GM19455 (cell line): ENCODE data around the gene RAI1.

ENCODE experiments used
- ATAC-seq: cut with Tn5 transposase; IDR thresholded peaks from one replicate; pipeline ENCODE4 v1.9.1; 2021; ENCODE audit not compliant: unreplicated experiment

Gene RAI1

DNA sequence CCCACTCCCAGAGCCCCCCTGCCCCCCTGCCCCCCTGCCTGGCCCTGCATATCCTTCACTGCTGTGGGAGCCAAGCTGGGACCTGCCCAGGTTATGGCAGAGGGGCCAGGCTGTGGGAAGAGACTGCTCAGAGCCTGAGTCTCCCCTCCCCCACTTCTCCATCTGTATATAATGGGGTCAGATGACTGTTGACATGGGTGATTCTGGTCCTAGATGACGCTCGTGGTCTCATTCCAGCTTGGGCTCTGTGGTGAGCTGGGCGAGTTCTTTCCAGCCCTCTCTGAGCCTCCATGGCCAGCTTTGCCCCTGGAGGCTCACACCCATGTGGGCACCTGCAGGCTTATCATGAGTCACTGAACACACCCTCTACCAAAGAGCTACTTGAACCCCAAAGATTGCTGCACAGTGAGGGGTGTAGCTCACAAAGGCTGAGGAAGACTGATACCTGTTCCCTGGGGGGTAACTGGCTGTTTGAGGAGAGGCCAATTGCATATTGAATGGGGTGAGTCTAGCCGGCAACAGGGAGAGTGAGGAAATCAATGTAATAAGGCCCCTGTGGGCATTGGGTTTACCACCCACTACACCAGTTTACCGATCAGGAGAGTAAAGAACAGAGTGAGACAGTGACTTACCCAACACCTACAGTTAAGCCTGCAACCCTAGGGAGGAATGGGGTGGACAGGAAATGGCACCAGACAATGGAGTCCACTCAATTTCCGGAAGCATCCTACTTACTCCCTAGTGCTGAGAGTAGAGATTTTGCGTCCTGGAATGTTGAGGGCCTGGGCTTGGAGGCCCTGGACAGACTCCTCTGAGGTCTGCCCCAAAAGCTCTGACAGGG, 159.7 kb downstream of the RAI1 start:
- ATAC-seq: no peak

DNA sequence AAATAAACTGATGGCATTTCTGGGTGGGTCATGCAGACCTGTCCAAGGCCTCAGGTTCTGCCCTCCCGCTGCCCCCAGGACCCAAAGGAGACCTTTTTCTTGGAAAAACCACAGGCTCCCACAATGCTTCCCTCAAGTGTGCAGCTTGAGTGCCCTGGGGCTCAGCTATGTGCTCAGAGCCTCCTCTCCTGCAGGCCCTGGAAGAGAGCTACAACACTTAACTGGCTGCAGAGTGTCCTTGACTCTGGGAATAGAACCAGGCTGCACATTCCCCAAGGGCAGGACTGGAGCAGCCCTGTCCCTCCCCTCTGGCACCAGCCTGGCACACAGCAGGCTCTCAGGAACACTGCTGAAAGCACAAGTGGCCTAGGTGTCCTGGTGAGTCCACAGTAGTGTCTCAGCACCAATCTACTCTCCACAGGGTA, 160.4 kb downstream of the RAI1 start:
- ATAC-seq: no peak

DNA sequence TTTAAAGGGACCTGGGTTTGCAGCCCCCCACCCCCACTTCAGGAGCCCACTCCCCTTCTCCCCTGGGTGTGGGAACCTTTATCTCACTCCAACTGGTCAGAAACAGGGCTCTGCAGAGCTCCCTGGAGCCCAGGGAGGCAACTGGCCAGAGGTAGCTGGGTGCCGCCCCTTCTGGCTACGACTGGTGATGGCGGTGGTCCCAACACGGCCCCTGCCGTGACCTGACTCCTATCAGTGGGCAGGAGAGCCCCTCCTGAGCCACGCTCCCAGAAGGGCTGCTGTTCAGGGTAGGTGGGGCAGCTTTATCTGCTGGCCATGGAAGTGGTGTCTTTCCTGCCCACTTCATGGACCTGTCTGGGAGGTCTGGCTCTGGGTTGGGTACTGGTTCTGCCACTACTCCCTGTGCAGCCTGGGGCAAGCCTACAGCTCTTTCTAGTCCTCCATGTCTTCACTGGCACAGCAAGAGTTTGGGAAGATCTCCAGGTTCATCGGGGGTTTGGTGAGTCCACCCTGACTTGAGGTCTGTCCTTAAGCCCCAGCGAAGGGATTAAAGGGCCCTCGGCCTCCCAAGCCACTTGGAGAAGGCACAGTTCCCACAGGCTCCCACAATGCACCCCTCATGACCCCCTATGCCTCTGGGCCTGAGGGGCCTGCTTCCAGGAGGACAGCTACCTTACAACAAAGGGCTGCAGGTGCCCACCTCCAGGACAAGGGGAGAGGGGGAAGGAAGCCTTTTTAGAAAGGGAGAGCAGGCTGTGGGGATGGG, 161.0 kb downstream of the RAI1 start:
- no peak for ATAC-seq

DNA sequence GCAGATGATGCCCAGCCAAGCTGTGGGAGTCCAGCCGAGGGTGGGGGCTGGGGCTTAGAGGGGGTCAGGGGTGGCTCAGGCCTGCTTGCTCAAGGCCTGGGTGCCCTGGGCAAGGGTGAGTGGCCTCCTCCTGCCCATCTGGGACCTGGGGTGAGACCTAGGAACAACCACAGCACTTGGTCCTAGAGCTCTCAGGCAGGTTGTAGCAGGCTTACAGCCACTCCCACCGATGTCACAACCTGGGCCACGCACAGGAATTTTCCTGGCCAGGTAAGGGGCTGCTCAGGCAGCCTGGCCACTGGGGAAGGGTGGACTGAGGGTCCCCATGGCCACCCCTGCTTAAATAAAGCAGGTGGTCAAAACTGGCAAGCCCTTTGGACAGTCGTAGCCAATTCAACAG, 161.8 kb downstream of the RAI1 start:
- ATAC-seq: no peak

DNA sequence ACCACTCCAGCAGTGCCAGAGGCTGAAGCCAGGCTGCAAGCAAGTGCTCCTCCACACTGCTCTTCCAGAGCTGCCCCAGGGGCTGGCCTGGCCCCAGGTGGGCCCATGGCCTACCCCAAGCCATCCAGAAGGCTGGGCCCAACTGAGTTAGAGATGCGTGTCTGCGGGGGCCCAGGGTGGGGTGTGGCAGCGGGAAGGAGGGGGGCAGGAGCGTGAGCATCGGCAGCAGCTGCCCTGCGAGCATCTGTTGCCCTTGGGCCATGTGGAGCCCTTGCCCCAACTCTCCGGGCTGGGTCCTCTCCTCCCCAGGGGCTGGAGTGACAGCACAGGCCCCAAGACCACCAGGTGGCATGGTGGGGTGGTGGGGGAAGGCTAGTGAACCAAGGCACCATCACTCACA, 162.8 kb downstream of the RAI1 start:
- ATAC-seq: no peak

DNA sequence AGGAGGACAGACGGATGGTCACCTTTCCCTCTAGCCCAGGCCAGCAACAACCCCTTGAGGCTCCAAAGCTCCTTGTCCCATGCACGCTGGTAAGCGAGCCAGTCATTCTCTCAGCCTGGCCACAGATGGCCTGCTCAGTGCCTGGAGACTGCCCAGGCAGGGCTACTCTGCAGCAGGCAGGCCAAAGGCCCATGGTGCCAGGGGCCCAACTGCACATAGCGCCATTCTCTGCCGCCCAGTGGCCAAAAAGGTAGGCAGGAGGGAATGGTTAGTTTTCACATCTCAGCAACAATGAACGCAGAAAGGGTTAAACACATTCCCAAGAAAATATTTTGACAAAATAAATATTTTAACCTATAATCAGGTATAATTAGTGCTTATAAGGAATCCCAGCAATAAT, 163.2 kb downstream of the RAI1 start:
- ATAC-seq: no peak

DNA sequence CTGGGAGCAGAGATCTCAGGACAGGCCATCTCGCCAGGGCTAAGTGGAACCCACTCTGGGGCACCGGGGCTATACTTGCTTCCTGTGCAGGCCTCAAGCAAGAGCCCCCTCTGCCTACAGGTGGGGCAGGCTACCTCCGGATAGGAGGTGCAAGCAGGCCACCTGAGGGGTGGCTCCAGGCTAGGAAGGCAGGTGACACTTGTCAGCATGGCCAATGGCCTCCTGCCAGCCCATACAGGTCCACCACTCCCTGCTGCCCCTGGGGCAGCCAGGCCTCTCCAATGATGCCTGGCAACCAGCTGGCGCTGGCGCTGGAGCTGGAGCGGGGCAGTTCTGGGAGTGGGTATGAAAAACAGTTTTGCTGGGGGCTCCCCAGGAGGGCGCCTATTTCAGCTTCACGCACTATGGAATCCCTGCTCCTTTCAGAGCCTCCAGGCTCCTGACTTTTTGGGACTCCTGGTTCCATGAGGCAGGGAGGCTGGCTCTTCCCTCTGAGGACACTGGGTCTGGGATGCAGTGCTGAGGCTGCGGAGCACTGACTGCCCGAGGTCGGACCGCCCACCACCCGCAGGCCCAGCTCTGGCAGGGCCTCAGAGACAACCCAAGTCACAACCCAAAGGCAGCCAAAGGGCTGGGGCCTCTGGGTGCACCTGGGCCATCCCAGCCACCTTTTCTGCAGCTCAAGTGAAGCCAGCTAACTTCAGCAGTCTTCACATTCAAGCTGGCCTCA, 164.0 kb downstream of the RAI1 start:
- no peak for ATAC-seq

DNA sequence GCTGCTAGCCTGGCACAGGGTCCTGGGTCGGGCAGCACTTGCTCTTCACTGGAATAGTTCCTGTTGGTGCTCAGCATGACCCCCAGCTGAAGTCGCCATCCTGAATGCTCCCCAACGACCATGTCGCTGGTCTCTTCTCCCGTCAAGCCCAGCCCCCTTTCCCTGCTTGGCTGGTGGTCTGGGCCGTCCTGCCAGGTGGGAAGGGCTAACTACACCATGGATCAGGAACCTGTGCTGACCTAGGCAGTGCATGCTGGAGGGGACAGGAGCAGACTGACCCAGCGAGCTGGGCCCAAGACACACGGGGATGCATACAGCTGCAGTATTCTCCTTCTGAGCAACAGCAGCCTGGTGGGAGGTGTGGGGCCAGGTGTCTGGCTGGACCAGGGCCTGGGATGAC, 164.7 kb downstream of the RAI1 start:
- ATAC-seq: no peak

DNA sequence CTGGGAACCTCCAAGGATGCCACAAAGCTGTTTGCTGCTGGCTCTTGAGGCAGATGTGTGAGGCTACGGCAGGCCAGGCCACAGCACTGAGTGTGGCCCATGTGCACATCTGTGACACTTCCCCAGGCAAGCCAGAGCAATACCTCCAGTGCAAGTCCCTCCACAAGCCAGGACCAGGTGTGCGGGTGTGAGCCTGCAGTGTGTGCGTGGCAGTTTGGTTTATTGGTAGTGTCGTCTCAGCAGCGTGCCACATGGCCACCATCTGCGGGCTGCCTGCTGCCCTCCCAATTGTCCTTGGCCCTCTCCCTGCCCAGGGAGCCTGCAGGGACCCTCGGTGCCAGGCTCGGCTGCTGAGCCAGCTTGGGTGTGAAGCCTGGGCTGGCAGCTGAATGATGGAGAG, 165.4 kb downstream of the RAI1 start:
- no peak for ATAC-seq

DNA sequence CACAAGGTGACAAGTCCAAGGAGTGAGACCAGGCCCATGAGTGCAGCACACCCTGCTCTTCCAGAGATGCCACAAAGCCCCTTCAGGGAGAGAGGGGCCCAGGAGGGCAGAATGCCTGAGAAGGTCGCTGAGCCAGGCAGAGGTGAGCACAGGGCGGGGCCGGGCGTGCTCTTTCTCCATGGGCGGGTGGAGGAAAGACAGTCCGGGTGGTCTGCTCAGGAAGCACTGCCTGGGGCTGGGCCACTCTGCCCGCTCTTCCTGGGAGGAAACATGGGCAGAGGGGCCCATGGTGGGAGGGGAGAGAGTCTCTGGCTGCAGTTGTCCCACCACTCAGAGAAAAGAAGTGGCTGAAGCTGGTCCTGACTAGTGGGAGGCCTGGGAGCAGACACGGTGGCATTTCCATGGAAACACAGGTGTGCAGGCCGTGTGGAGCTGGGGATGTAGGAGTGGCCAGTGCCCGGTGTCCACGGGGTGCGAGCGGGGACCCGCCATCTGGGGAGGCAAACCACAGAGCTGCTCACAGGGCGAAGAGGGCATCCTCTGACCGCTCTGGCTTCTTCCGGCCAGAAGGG, 165.9 kb downstream of the RAI1 start:
- ATAC-seq: no peak

DNA sequence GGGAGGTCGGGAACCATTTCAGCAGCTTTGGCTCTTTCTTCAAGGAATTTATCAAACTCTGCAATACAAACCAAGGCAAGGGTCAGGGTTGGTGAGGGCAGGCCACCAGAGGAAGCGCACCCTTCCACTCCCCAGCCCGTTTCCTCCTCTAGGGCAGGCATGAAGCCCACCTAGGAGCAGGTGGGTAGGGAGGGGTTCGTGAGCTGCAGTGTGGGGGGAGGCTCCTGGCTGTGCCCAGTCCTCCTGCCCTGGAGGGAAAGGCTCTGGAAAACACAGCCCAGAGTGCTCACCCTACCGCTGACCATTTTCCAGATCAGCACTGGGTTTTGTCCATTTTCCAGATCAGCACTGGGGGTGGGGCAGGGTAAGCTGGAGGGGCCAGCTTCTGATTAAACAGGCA, 166.5 kb downstream of the RAI1 start:
- no peak for ATAC-seq

DNA sequence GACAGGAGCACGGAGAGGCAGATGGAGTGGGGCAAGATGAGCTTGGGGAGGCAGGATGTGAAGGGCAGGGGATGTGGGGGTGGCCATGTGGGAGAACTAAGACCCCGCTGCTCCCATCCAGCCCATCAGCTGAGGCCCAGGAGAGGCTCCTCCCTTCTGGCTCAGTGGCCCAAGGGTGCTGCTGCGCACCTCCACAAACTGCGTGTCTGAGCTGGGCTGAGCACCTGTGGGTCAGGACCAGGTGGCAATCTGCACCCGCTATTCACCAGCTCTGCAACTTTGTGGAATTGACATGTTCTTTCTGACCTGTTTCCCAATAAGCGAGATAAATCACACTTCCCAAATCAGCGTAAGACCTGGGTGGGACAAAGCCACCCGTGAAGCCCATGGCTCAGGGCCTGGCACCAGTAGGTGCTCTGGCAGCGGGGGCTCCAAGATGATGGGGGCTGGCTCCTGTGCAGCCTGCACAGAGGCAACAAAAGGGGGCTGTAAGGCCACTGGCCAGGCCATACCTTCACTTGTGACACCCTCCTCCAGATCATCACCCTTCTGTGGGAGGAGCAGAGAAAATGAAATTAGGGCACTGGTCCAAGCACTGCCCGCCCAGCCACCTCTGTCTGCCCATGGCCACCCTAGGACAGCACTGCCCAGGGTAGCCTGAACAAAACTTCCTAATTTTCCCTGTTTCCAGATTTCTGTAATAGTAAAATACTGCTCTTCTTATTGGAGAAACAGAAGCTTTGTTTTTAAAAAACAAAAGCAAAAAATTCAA, 167.2 kb downstream of the RAI1 start:
- ATAC-seq: no peak

DNA sequence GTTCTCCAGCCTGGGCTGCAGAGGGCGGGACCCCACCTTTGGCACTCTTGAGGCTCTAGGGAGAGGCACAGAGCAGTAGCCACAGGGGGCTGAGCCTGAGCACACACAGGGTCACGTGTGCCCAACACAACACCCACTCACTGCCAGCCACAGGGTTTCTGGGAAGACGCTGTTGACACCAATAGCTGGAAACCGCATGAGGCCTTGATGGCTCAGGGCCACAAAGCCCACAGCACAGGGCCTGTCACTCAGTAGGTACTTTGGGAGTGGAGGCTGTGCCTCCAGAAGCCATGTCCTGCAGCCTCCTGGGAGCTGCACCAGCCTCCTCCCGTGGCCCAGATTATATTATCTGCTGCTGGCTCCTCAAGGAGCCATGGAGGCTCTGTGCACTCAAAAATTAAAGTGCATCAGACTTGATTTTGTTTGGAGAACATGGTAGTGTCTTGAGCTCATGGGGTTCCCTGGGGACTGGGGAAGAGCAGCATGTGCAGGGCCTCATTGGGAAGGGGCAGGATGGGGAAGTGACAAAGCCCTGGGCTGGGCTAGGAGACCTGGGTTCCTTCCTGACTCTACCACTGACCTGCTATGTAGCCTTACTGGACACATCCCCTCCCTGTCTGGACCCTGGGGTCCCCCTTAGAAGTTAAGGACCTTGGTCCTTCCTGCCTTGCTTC, 168.0 kb downstream of the RAI1 start:
- no peak for ATAC-seq

DNA sequence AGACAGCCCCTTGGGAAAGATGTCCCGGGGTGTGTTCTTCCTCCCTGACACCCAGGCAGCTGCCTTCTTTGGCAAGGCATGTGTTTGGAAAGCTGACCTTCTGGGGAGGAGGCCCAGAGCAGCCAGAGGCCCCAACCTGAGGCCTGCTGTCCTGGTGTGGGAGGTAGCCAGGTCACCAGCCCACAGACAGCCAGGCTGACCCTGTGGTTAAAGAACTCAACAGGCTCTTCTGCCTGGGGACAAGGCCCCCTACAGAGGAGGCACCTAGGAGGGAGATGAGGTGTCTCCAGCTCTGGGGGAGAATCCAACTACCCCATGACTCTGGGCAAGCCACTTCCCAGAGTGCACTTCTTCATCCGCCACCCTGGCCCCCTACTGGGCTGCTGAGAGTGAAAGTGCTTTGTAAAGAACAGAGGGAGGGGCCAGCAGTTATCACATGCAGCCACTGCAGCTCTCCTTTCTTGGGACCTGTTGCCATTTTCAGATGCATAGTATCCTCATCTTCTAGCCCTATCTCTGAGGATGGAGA, 168.7 kb downstream of the RAI1 start:
- no peak for ATAC-seq

DNA sequence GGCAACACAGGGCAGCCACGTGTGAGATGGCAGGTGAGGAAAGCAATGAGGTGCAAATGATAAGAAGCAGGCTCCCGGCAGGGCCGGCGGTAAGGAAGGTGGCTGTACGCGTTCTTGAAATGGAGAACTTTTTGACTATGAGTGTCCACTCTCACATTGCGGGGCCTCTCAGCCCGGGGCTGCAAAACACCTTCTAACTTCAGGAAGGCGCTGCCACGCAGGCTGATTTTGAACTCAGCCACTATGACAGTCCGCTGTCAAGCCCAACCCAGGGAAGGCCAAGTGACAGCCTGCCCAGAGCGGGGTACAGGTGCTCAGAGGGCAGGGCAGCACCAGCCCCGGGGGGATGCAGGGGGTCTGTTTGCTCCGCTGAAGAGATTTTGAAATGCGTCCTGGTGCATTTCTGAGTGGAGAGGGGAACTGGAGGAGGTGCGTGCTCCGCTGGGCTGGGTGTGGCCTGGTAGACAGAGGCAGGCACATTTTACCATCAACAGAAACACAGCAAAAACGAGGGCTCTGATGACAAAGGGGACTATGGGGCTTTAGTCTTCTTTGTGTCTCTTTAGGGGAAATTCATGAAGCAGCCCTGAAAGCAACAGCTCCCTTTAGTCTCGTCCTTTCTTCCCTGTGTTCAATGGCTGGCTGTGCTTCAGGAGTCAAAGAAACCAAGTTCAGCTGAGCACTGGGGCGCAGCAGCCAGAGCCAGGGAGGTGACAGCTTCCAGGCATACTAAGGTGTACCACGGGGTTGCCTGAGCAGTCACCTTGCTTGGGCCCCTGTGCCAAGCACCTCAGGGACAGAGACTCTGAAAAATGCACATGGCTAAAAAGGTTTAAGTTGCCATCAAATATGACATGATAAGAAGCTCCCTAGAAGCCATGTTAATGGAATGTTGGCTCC, 170.1 kb downstream of the RAI1 start:
- no peak for ATAC-seq

DNA sequence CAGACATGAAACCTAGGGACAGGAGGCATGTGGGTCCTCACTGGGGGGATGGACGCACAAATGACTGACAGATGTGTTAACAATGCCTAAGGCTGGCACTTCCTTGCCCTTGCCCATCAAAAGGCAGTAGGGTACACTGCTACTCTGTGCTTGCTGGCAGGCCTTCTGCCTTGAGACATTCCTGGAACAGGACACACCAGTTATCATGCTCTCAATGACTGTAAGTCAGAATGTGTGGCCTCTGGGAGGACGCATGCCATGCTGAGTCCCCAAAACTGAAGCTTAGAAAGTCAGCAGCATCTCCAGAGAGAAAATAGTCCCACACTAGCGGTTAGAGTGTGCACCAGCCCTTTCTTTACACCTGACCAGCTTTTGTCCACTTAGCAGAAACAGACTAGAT, 171.7 kb downstream of the RAI1 start:
- ATAC-seq: no peak

DNA sequence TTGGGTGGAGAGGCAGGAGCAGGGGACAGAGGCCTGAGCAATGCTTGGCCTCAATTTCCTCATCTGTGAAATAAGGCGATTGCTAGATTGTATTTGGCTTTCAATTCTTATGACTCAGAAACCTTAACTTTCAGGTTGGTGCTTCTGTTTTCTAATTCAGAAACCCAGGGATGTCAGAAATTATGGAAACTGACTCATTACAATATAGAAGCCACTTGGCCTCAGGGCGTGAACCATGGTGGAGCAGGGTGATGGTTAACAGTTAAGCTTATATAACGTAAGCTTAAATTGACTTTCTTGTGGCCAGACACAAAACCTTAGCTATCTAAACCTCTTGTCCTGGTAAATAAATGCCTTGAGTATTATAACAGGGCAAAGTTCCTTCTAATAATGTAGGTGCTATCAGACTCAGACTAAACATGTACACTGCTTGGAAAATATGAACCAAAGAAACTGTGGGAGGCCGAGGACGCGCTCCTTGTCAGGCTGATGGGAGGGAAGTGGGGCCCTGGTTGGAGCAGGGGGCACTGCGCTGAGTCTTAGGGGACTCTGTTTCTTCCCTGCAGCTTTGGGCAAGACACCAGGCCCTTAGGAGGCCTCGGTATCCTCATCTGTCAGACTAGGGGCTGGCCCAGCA, 172.7 kb downstream of the RAI1 start:
- ATAC-seq: no peak

DNA sequence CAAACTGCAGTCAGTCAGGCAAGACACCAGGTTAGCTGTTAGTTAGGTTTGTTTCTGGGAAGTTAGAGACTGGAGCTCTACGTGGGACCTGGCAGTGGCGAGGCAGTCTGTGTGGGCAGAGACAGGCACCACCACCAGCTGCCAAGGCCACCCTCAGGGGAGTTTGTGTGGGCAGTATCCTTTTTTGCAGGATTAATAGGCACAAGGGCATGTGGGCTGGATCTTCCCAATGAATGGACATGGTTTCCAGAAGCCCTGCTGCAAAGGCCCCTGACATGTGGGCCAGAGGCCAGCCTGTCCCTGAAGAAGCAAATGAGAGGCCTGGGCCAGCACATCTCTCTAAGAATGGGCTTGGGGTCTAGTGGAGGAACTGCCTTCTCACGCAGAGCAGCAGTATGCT, 174.7 kb downstream of the RAI1 start:
- no peak for ATAC-seq
